ENCODE measurements around the gene NSG1.

NSG1 gene

DNA sequence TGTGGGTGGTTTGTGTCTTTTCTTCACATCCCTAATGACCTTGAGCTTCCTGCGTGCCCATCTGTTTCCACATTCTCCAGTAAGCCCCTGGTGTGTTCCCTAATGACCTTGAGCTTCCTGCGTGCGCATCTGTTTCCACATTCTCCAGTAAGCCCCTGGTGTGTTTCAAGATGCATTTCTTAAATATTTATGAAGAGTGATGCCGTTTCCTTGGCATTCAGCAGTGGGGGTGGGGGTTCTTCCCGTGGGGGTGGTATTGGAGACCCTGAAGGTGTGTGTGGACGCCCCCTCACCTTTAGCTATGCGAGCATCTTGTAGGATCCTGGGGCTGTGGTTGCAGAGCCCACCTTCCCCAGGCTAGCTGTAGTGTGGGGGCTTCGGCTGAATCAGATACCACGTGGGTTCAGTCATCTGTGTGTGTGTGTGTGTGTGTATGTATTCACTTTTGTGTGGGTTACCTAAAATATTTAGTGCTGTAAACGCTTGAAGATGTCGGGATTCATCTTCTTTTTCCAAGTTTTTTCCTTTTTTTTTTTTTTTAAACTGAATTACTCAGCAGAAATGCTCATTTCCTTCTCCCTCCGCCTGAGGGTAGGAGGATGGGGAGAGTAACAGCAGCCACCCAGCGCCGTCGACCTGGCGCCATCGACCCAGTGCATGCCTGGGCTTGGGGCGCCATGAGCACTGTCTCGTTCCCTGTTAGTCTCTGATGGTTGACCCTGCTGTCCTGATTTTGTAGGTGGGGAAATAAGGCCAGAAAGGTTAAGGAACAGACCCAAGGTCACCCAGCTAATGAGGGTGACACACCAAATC is 9.9 kb downstream of the NSG1 start:
- DNase-seq = no peak

DNA sequence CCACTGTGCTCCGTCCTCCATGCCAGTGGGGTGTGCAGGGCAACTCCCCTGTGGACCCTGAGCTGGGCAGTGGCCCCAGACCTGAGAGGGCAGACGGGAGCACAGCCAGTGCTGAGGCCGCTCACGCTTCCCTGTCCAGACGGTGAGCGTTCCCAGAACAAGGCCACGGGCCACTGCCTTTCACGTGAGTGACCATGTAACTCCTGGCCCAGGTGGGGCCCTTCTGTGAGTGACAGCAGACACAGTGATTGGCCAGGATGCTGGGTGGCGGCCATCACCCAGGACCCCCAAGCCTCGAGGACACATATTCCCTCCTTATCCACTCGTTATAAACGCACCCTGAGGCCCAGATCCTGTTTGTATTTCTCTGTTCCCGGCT is 10.5 kb downstream of the NSG1 start:
- DNase-seq = no peak

DNA sequence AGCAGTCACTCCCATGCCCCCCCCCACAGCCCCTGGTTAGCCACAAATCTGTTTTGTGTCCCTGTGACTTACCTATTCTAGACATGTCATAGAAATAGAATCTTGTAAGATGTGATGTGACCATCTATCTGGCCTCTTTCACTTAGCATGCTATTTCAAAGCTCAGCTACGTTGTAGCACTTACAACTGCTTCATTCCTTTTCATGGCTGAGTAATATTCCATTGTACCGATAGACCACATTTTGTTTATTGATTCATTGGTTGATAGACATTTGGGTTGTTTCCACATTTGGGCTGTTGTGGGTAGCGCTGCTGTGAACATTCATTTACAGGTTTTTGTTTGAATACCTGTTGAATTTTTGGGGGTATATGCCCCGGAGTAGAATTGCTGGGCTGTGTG is 11.5 kb downstream of the NSG1 start:
- DNase-seq = no peak

DNA sequence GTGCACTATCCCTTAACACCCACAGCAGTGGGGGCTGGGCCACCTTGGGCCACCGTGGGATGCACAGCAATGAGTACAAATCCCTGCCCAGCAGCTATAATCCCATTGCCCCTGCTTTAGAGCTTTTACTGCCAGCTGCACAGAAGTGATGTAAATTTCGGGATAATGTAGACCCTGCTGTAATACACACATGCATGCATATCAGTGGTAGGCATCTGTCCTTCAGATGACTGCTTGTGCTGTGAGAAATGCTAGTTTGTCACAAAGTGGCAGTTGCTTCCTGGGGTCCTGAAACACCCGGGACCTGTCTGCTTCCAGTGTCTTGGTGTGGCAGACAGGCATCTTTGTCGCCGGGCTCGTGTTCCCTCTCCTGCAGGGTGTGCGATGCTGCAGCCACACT is 14.1 kb downstream of the NSG1 start:
- DNase-seq = no peak

DNA sequence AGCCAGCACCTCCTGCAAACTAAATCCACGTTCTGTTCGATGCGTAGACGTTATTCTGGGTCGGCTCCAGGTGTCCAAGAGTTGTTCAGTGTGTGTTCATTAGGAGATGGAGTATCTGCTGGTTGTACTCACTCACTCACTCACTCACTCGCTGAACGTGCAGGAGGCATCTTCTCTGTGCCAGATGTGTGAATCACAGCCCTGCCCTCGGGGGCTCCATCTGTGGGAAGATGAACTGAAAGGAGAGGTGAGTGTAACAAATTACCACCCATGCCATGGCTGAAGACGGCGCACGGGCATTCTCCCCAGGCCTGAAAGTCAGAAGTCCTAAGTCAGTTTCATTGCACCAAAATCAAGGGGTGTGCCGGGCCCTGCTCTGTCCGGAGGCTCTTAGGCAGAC is 16.1 kb downstream of the NSG1 start:
- no peak for DNase-seq

DNA sequence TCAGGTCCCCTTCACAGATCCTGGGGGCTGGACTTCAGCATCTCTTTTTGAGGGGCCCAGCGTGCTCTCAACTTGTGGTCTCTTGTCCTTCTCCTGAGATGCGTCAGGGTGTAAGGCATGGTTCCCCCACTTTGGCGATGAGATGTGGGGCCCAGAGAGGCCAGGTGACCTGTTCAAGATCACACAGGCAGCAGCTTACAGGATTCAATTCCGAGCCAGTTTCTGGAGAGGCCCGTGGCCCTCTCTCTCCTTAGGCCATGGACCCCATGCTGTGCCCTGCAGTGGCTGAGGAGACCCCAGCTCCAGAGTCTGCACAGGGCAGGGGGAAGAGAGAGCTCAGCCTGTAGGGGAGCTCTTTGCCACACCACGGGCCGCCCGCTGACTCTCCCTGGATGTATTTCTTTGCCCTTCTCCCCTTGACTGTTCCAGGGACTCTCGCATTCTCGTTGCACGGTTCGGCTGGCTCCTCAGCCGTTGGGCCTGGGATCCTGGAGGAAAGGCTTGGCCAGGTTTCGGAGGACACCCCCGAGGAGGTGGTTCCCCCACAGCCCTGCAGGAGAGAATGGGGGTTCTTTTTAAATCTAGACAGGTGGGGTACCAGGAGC is 18.6 kb downstream of the NSG1 start:
- no peak for DNase-seq

DNA sequence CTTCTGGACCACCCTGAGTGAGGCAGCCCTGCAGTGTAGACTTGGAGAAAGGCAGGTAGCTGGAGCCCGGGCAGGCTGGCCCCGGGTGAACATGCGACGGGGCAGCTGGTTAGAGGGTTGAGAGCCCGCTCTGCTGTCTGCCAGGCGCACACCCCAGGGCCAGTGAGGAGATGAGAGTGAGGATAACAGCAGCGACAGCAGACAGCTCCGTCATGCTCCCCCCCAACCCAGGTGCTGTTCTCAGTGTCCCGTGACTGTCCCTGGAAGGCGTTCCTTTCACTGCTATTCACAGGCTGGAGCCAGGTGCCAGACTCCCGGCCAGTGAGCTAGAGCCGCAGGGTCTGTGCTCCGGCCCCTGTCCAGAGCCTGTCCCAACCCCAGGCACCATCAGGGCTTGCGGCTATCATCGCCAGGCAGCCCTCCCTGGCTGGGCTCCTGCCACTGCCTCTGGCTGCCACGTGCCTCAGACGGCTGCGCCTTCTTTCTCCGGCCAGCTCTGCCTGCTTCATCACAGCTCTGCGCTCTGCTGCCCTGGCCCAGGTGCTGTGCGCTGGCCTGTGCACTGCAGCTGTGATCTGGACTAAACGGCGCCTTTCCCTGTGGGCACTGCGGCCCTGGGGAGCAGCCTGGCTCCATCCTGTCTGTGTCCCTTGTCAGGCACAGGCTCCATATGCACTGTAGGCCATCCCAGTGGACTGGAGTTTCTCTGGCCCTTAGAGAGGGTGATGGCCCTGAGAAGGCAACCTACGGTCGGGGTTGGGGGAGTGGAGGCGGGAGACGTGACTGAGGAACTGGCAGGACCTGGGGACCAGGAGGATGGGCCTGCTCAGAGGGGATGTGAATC is 19.8 kb downstream of the NSG1 start:
- no peak for DNase-seq

DNA sequence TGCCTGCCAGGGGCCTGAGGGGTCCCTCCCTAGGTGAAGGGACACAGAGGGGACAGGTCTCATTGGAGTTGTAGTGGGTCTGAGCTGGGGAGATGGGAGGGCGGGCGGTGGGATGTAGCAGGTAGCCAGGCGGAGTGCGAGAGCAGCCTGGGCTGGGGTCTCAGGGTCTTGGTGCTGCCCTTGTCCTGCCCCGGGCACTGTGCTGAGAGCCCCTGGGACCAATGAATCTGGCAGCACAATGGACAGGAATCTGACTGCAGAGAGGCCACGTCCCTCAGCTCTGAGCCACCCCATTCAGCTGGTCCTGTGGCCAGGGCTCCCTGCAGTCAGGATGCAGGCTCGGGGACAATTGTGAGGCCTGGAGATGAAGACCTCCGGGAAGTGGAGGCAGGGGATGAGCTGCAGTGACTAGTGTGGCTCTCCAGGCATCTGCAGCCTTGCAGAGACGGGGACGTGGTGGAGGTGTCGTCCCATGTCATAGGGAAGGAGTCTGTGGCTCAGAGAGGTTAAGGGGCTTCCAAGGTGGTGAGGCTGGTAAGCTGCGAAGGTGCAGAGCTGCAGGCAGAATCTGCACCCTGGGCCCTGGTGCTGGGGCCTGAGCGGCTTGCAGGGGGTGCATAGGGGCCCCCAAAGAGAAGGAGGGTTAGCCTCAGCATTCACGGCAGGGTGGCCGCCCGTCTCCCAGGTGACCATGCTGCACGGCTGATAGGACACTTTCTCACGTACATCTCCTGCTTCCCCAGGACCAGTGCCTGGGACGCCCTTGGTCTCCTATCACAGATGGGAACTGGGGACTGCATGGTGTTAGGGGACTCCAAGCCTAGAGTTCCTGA is 20.6 kb downstream of the NSG1 start:
- DNase-seq = no peak

DNA sequence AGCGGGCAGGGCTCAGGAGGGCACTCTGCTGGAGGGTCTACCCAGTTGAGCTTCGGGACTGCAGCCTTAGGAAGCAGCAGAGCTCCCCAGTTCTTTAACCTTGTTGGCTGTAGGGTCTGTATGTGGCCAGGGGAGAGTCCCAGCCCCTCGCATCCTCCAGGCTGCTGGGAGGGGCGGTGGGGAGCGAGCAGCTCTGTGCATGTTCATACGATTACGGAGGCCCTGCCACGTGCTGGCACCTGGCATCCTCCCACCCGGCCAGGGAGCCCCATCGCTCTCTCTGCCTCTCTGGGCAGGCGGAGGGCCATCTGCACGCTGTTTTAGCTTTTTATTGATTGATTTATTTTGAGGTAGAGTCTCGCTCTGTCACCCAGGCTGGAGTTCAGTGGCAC is 21.2 kb downstream of the NSG1 start:
- no peak for DNase-seq

DNA sequence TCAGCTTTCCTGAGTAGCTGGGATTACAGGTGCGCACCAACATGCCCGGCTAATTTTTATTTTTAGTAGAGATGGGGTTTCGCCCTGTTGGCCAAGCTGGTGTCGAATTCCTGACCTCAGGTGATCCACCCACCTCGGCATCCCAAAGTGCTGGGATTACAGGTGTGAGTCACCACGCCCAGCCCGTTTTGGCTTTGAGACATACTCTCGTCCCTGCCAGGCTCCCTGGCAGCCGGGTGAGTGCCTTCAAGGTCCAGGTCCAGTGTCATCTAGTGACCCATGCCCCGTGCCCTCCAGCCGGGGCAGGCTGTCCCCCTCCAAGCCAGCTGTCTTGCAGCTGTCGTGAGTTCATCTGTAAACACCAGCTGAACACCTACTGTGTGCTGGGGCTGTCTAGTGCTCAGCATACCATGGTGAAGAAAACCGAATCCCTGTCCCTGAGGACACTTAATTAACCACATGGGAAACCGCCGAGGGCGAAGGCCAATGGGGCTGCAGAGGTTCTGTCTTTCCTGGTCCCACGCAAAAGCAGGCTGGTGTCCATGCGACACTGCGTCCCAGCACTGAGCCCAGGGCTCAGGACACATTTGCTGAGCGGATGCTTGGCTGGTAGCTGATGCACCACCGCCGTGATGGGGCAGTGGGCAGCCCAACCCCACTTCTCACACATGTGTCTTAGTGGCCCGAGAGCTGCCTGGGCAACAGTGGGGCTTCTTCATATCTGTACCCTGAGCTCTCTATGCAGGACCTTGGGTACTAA is 21.9 kb downstream of the NSG1 start:
- DNase-seq = no peak

DNA sequence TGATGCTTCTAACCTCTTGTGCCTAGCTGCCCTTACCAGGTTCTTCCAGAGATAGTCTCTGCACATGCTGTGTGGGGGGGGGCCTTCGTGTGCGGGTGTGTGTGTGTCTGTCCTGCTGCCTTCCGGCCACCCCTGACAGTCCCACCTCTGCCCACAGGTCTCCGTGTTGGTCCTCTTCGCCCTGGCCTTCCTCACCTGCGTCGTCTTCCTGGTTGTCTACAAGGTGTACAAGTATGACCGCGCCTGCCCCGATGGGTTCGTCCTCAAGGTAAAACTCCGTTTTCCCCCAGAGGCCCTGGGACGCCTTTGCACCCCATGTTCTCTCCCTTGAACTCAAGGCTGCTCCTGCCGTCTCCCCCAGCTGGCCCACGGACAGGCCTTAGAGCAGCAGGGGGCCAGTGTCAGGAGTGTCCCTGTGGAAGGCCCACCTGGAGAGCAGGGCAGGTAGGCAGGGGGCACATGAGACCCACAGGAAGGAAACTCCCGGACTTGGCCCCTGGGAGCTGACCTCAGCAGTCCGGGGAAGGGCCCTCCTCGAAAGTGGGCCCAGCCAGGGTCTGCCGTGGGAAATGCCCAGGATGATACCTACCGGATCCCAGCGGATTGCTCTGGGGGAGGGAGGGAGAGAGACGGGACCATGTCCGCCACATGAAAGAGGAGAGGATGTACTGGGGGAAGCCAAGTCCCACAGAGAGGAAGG is 22.7 kb downstream of the NSG1 start:
- no peak for DNase-seq

DNA sequence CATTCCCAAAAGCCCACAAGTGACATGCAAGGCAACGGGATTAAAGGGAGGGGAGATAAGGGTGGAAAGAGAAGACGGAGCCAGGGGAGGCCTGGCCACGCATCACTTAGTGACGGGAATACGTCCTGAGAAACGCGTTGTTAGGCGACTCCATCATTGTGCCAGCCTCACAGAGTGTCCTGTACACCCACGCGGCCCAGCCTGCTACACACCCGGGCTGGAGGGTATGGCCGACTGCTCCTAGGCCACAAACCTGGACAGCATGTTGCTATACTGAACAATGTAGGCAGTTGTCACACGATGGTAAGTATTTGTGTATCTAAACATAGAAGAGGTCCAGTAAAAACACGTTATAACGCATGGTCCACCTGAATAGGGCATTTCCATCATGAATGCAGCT is 23.4 kb downstream of the NSG1 start:
- no peak for DNase-seq

DNA sequence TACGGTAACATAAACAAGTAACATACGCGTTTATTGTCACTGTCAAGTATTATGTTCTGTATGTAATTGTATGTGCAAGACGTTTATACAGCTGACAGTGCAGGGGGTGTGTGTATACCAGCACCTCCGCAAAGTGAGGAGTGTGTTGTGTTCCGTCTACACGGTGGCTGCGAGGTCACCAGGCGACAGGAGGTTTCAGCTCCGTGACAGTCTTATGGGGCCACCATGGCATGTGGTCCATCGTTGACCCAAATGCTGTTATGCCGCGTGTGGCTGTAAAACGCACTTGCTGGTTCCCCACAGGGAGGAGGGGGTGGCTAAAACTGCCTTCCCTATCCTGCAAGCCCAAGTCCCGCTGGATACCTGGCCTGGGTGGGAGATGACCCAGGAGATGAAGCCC is 25.0 kb downstream of the NSG1 start:
- DNase-seq = no peak

DNA sequence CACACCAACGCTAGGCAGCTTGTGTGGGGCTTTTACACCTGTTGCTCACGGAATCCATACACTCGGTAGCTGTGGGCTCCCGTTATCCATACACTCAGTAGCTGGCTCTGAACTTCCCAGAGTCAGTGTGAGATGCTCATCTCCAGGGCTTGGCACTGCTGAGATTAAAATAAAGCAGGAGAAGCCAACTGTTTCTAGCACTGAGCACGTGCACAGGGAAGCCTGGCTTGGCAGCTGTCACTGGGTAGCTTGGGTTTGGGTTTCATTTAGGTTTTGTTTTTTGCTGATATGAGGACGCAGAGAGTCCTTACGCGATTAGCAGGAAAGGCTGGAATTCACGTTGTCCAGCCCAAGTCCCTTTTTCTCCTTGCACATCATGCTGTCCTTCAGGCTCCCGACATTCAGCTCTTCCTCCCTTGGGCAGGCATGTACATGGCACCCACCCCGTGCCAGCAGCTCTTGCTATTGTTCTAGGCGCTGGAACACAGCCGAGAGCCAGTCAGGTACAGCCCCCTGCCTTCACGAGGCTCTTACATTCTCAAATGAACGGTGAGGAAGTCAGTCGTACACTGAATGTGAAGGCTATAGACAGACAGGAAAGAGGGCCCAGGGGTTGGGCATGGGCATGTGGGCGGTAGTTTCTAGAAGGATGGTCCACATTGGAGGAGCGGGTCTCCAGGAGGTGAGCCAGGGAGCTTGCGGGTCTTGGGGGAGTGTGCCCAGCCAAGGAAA is 25.9 kb downstream of the NSG1 start:
- DNase-seq = no peak

DNA sequence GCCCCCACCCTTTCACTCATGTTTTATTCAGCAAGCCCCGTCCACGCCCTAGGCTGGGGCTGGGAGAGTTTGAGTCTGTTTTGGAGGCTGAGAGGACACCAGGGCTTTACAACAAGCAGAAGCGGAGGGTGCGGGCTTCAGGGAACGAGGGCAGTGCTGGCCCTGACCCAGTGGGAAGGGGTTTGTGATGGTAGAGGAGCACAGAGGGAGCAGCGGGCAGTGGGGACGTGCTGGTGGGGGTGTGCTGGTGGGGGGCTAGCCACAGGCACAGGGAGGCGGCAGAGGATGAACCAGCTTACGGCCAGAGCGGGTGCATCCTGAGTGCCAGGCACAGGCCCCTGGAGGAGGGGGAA is 26.4 kb downstream of the NSG1 start:
- no peak for DNase-seq

DNA sequence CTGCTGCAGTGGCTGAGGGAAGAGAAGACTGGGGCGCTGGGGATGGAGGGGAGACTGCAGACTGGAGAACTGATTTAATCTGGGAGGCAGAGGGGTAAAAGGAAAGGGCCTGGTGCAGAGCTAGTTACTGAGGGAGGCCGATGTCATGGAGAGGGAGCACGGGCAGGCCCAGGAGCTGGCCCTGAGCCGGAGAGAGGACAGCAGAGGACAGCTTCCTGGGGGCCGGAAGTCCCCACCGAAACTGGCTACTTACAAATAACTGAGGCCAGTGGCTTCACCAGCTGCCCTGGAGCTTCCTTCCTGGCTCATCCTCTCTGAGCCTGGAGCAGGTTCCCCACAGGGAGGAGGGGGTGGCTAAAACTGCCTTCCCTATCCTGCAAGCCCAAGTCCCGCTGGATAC is 26.9 kb downstream of the NSG1 start:
- DNase-seq = no peak

DNA sequence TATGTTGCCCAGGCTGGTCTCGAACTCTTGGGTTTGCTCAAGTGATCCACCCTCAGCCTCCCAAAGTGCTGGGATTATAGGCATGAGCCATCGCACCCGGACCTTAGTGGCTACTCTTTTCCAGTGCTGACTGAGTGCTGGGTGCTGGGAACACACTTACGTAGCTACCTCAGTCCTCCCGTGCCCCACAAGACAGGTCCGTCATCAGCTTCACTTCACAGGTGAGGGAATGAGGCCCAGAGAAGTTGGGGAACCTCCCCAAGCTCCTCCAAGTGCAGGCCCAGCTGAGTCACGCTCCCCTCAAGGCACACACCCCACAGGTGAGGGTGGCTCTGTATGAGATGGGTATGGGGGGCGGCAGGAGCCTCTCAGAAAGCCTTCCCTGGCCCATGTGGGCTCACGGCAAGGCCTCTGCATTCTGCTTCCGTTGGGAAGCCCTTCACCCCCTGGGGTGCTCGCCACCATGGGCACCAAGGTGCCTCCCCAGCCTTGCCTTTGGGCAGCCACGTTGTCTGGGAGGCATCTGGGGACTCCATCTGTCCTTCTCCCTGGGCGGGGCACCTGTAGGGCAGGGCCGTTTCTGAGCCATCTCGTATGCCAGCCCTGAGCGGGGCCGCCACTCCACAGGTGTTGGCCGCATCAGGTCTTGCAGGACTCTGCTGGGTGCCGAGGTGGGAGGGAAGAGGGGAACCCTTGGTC is 28.4 kb downstream of the NSG1 start:
- DNase-seq = no peak

DNA sequence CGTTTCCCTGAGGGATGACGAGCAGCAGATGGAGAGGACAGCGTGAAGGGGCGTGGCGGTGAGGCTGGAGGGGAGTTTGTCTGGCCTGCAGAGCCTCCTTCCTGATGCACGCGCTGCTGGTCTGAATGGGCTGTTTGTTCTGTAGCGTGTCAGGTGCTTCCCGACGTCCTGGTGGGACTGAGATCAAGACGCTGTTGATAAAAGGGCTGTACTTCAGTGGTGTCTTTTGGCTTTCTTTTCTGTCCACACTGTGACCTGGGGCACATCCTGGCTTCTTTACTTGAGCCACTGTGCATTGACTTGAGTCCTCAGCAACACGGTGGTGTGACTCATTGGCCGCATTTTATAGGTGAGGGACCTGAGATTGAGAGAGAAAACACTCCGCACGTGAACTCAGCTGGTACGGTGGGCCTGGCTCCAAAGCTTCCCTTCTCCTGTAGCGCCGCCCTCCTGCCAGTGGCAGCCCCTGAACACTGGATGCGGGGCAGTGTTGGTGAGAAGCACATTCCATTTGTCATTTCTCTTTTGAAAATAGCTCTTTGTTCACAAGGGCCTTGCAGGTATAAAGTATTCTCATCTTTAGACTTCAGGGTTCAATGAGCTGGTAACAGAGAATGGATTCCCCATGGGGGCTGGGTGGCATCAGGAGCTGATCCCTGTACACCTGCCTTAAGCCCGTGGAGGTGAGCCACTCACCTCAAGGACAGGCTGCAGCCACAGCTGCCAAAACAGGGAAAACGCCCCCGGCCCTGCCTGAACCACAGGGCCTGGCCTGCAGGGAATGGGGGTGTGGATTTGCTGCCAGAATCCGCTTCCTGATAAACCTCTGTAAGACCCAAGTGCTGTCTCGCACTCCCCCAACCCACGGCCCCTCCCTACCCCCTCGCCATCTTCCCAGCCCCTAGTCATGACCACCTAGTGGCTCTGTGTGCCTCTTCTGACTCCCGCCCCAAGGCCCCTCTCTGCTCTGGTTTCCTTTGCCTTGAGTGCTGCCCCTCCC is 29.2 kb downstream of the NSG1 start:
- no peak for DNase-seq

DNA sequence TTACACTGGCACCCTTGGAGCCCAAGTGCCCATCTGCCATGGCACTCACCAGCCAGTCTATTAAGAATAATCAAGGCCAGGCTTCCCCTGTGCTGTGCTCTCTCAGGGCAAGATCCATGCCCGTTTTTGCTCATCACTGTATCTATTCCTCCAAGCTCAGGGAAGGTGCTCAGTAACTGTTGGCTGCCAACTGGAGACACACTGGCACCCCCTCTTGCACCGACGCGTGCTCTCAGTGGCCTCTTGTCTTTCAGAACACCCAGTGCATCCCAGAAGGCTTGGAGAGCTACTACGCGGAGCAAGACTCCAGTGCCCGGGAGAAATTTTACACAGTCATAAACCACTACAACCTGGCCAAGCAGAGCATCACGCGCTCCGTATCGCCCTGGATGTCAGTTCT is 30.1 kb downstream of the NSG1 start:
- DNase-seq = no peak

Measured in NCI-H146 (cell line).